Type B pancreatic cell (in vitro differentiated cells): Measurements from ENCODE around the gene DOC2B. TPM values are rescaled to one million over a fixed set of nuclear protein-coding genes. Genes with fewer than 3 reads are reported as not detected.
"Not testable (repeated sequence)": the region's sequence is repeated elsewhere in the genome, so short reads cannot be mapped to it uniquely, and the experiment has no call there.

Experiments
- DNase-seq: peaks from one replicate; pipeline ENCODE4 v3.0.0; 2021; ENCODE audit warnings: mixed read lengths; ENCODE audit not compliant: unreplicated experiment; ENCODE audit errors: extremely low spot score
- H3K27ac Mint-ChIP-seq: 2 replicates; pipeline ENCODE4 v1.8.0; 2021; ENCODE audit warnings: mild to moderate bottlenecking, mixed read lengths
- H3K27me3 Mint-ChIP-seq: 2 replicates; pipeline ENCODE4 v1.8.0; 2021; ENCODE audit warnings: mixed read lengths
- H3K36me3 Mint-ChIP-seq: 2 replicates; pipeline ENCODE4 v1.8.0; 2021; ENCODE audit warnings: mixed read lengths
- H3K4me1 Mint-ChIP-seq: one replicate; pipeline ENCODE4 v1.8.0; 2021; ENCODE audit warnings: mixed read lengths; ENCODE audit not compliant: unreplicated experiment
- H3K4me3 Mint-ChIP-seq: 2 replicates; pipeline ENCODE4 v1.8.0; 2021; ENCODE audit warnings: mild to moderate bottlenecking, mixed read lengths
- H3K9me3 Mint-ChIP-seq: 2 replicates; pipeline ENCODE4 v1.8.0; 2021; ENCODE audit warnings: mixed read lengths
- CTCF ChIP-seq: fragments of 200-600 bp; sonication (generic); conservative IDR thresholded peaks from 2 replicates; pipeline ENCODE4 v1.5.0; 2021; ENCODE audit warnings: antibody characterized with exemption, mild to moderate bottlenecking
- total RNA-seq: library from RNA; stranded (reverse); gene quantifications from 2 replicates; pipeline ENCODE4 v1.2.1, GENCODE V29; 2021; ENCODE audit warnings: low replicate concordance

Gene DOC2B
- total RNA-seq, 1 donor from 2014 or later: 6.3 TPM

- no peak for TF ChIP-seq CTCF
- Mint-ChIP-seq H3K4me1 (peaks cover 4% of the 10 kb centered on the region), H3K4me3 (no peak overlapping the region)
These were observed 40.7 kb upstream of the DOC2B start for GRCh38 chr17:222172-222571.

GRCh38 chr17:219696-220095, 38.2 kb upstream of the DOC2B start:
- no peaks in the 10 kb centered on the region for H3K36me3 Mint-ChIP-seq
- no peaks in the 10 kb centered on the region for H3K4me1 Mint-ChIP-seq
- H3K4me3 Mint-ChIP-seq: no peak overlapping the region
- H3K27ac Mint-ChIP-seq: no peak overlapping the region
- no peak for DNase-seq
- no peak for TF ChIP-seq CTCF
- H3K9me3 Mint-ChIP-seq: no peaks in the 10 kb centered on the region
- no peaks in the 10 kb centered on the region for H3K27me3 Mint-ChIP-seq

More at GRCh38 chr17:222172-222571, 40.7 kb upstream of the DOC2B start:
- DNase-seq: no peak
- Mint-ChIP-seq H3K36me3 (no peaks in the 10 kb centered on the region), H3K27me3 (no peaks in the 10 kb centered on the region), H3K9me3 (no peaks in the 10 kb centered on the region), H3K27ac (no peak overlapping the region)

GRCh38 chr17:218432-219110, 37.1 kb upstream of the DOC2B start:
- no peaks in the 10 kb centered on the region for H3K9me3 Mint-ChIP-seq
- no peaks in the 10 kb centered on the region for H3K36me3 Mint-ChIP-seq
- TF ChIP-seq CTCF: no peak
- H3K27ac Mint-ChIP-seq: no peak overlapping the region
- H3K4me1 Mint-ChIP-seq: no peaks in the 10 kb centered on the region
- H3K4me3 Mint-ChIP-seq: no peak overlapping the region
- H3K27me3 Mint-ChIP-seq: no peaks in the 10 kb centered on the region
- DNase-seq: no peak

GRCh38 chr17:216625-217024, 35.2 kb upstream of the DOC2B start:
- Mint-ChIP-seq H3K27ac (no peak overlapping the region), H3K4me1 (no peaks in the 10 kb centered on the region), H3K36me3 (no peaks in the 10 kb centered on the region), H3K4me3 (no peak overlapping the region), H3K9me3 (no peaks in the 10 kb centered on the region), H3K27me3 (no peaks in the 10 kb centered on the region)
- TF ChIP-seq CTCF: no peak
- no peak for DNase-seq

GRCh38 chr17:215563-216478, 34.4 kb upstream of the DOC2B start:
- not testable (repeated sequence) for H3K9me3 Mint-ChIP-seq, H3K27ac Mint-ChIP-seq, H3K4me3 Mint-ChIP-seq, H3K4me1 Mint-ChIP-seq, H3K27me3 Mint-ChIP-seq, DNase-seq, H3K36me3 Mint-ChIP-seq

GRCh38 chr17:214881-215331, 33.5 kb upstream of the DOC2B start:
- H3K27ac Mint-ChIP-seq: no peak overlapping the region
- no peak overlapping the region for H3K4me3 Mint-ChIP-seq
- H3K4me1 Mint-ChIP-seq: no peaks in the 10 kb centered on the region
- no peak for TF ChIP-seq CTCF
- no peaks in the 10 kb centered on the region for H3K27me3 Mint-ChIP-seq
- H3K9me3 Mint-ChIP-seq: no peaks in the 10 kb centered on the region
- DNase-seq: no peak
- no peaks in the 10 kb centered on the region for H3K36me3 Mint-ChIP-seq
